Measurements from ENCODE around the gene TBCA.

TBCA gene

DNA sequence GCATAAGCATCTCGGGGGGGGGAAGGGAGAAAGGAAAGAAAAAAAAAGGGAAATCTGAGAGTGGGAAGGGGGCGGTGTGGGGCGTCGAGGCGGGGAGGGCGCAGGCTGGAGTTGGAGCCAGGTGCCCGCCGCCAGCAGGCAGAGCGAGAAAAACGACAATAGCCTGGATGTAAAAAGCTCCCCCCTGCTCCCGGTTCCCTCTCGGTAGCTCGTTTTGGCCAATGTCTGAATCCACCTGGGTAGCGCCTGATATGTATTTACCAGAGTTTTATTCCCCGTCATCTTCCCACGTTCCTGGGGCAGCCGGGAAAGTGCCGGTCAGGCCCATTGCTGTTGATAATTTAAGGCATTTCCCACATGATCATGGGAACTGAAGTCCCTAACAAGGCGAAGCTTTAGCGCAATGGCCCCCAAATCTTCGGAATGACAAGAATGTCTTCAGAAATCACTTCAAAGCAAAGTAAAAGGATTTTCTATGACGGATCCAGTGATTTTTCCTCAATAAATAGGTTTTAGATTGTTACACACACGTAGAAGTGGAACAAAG is 134.7 kb downstream of the TBCA start:
- DNase-seq: no peak
